ENCODE results near the gene ZNF224. TPM values are rescaled to one million over a fixed set of nuclear protein-coding genes. Genes with fewer than 3 reads are reported as not detected.
A peak's percentile ranks its signal among the peaks of the same experiment; 100 is the strongest.

The ZNF224 gene
- total and polyA plus RNA-seq, 2 of the 13 experiments (the other 11 are each of a cell fraction or from before 2014, with no cell fraction given): 13.0 to 16.1 TPM

- TF ChIP-seq ZNF280D (CRISPR knock-in tag; IDR thresholded peaks at IDR 0.05): no peak
- TF ChIP-seq ZC3H4 (CRISPR knock-in tag; IDR thresholded peaks at IDR 0.05; ENCODE audit: borderline replicate concordance): no peak
- TF ChIP-seq ZFP37 (CRISPR knock-in tag; IDR thresholded peaks at IDR 0.05; ENCODE audit: borderline replicate concordance): no peak
- TF ChIP-seq BORCS8-MEF2B (CRISPR knock-in tag; IDR thresholded peaks at IDR 0.05): peak; percentile 37; the same call in 1 of the 2 replicates
- TF ChIP-seq GLI4 (CRISPR knock-in tag; IDR thresholded peaks at IDR 0.05; ENCODE audit: borderline replicate concordance): no peak
- TF ChIP-seq XBP1 (CRISPR knock-in tag; IDR thresholded peaks at IDR 0.05): no peak
- TF ChIP-seq PRMT3 (CRISPR knock-in tag; IDR thresholded peaks at IDR 0.05; ENCODE audit: borderline replicate concordance, low read depth): no peak
- TF ChIP-seq DRAP1 (CRISPR knock-in tag; IDR thresholded peaks at IDR 0.05): peak; percentile 40
- TF ChIP-seq SMARCC2 (IDR thresholded peaks at IDR 0.05): no peak
- no peak for TF ChIP-seq ZNF180 (CRISPR knock-in tag; IDR thresholded peaks at IDR 0.05; ENCODE audit: borderline replicate concordance, low read depth)
- peak; percentile 72 for TF ChIP-seq POLR2G (IDR thresholded peaks at IDR 0.05; ENCODE audit: low read depth, low read length)
- peak; percentile 20; the same call in 1 of the 2 replicates for TF ChIP-seq MYC (CRISPR knock-in tag; IDR thresholded peaks at IDR 0.05; ENCODE audit: borderline replicate concordance)
- TF ChIP-seq GMEB1 (CRISPR knock-in tag; IDR thresholded peaks at IDR 0.05; ENCODE audit: borderline replicate concordance): peak; percentile 94
- no peak for TF ChIP-seq RERE (CRISPR knock-in tag; IDR thresholded peaks at IDR 0.05; ENCODE audit: low read depth)
- TF ChIP-seq HNRNPH1 (optimal IDR thresholded peaks at IDR 0.05; ENCODE audit: low read depth, low read length): no peak
- TF ChIP-seq ZNF597 (CRISPR knock-in tag; IDR thresholded peaks at IDR 0.05): no peak
- TF ChIP-seq ATF3 (CRISPR knock-in tag; IDR thresholded peaks at IDR 0.05): no peak
These were observed 19.1 kb downstream of the ZNF224 start, which contains the start of gene ZNF225 (continued) for GRCh38 chr19:44113138-44113783.

Data from HepG2 (cell line).